ENCODE measurements around the gene STAT5B. TPM values are rescaled to one million over a fixed set of nuclear protein-coding genes. Genes with fewer than 3 reads are reported as not detected.

STAT5B gene
- total and polyA plus RNA-seq, 2 of the 13 experiments (the other 11 are each of a cell fraction or from before 2014, with no cell fraction given) = 21.0 to 42.8 TPM

GRCh38 chr17:42182927-42183734, 93.1 kb downstream of the STAT5B start (continued):
- TF ChIP-seq ZFP41 (CRISPR knock-in tag; IDR thresholded peaks at IDR 0.05; ENCODE audit: borderline replicate concordance) = no peak
- no peak for TF ChIP-seq FOXP1 (IDR thresholded peaks at IDR 0.05)
- no peak; the same call in 1 of the 2 replicates for TF ChIP-seq FOXP1 (CRISPR knock-in tag; IDR thresholded peaks at IDR 0.05)
- no peak for TF ChIP-seq NFATC3 (CRISPR knock-in tag; IDR thresholded peaks at IDR 0.05)
- TF ChIP-seq RXRB (CRISPR knock-in tag; IDR thresholded peaks at IDR 0.05; ENCODE audit: borderline replicate concordance) = peak; percentile 48; the same call in 1 of the 2 replicates
- TF ChIP-seq ZC3H13 (CRISPR knock-in tag; IDR thresholded peaks at IDR 0.05) = no peak
- no peak for TF ChIP-seq ZNF20 (CRISPR knock-in tag; IDR thresholded peaks at IDR 0.05)
- no peak for TF ChIP-seq ZNF687 (CRISPR knock-in tag; IDR thresholded peaks at IDR 0.05)
- no peak for TF ChIP-seq DNMT3B (CRISPR knock-in tag; conservative IDR thresholded peaks at IDR 0.05)
- no peak for TF ChIP-seq ZNF615 (CRISPR knock-in tag; IDR thresholded peaks at IDR 0.05; ENCODE audit: borderline replicate concordance)
- no peak for TF ChIP-seq LCORL (IDR thresholded peaks at IDR 0.05)
- peak; percentile 59 for TF ChIP-seq LCORL (CRISPR knock-in tag; IDR thresholded peaks at IDR 0.05)
- TF ChIP-seq HNRNPL (IDR thresholded peaks at IDR 0.05; ENCODE audit: low read depth, low read length) = no peak
- no peak for TF ChIP-seq HNRNPUL1 (IDR thresholded peaks at IDR 0.05; ENCODE audit: low read depth, low read length)
- no peak for TF ChIP-seq ZFY (CRISPR knock-in tag; IDR thresholded peaks at IDR 0.05)
- no peak for TF ChIP-seq ZBTB39 (CRISPR knock-in tag; IDR thresholded peaks at IDR 0.05)
- TF ChIP-seq CHD2 (IDR thresholded peaks at IDR 0.05; ENCODE audit: low read depth, low read length) = no peak
- no peak for TF ChIP-seq ZFP82 (CRISPR knock-in tag; IDR thresholded peaks at IDR 0.05; ENCODE audit: borderline replicate concordance)
- 0 out of 2 replicates have a peak, but pooled peaks have one; percentile 39 for TF ChIP-seq THAP11 (CRISPR knock-in tag; IDR thresholded peaks at IDR 0.05)
- no peak for TF ChIP-seq YEATS4 (CRISPR knock-in tag; IDR thresholded peaks at IDR 0.05; ENCODE audit: borderline replicate concordance)
- TF ChIP-seq ZNF18 (CRISPR knock-in tag; IDR thresholded peaks at IDR 0.05; ENCODE audit: insufficient replicate concordance) = no peak
- TF ChIP-seq FOXC1 (CRISPR knock-in tag; IDR thresholded peaks at IDR 0.05; ENCODE audit: borderline replicate concordance) = no peak
- no peak for TF ChIP-seq MED8 (CRISPR knock-in tag; IDR thresholded peaks at IDR 0.05; ENCODE audit: insufficient replicate concordance)
